GM18517 (cell line): ENCODE measurements around the gene KRT74.

Experiments used
- ATAC-seq: cut with Tn5 transposase; IDR thresholded peaks from one replicate; pipeline ENCODE4 v1.9.1; 2021; ENCODE audit warnings: mild to moderate bottlenecking, moderate library complexity; ENCODE audit not compliant: unreplicated experiment

The KRT74 gene

DNA sequence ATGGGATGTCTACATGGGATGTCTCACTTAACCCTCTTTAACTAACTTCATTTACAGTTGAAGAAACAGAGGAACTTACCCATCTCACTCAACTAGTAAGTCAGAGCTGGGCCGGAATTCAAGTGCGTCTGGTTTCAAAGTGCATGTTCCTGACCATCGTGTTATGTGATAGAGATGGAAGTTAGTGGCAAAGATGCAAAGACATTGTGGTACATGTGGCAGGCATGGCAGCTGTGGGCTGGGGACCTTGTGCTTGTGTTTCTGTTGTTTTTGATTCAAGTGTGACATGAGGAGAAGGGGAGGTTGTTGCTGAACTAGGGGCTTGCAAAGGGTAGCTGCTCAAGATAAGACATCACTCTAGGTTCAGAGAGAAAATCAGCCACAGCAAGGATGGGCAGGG lies 2.3 kb upstream of the KRT74 start:
- ATAC-seq = no peak

- no peak for ATAC-seq
These were observed 1.6 kb upstream of the KRT74 start for GRCh38 chr12:52575256-52575655.

DNA sequence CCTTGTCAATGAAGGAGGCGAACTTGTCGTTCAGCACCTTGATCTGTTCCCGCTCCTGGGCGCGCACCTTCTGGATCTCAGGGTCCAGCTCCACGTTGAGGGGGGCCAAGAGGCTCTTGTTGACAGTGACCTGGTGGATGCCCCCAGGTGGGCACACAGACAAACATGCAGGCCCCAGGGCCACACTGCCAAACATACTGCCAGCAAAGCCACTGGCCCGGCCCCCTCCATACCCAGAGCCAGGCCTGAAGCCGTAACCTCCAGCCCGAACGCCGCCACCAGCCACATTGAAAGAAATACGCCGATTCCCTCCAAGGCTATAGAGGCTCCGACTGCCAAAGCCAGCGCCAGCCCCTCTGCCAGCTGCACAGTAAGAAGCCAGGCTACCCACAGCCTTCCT lies 337 bp downstream of the KRT74 start:
- no peak for ATAC-seq

GRCh38 chr12:52570511-52570910 lies 3.1 kb downstream of the KRT74 start:
- no peak for ATAC-seq

GRCh38 chr12:52568111-52568510 lies 5.5 kb downstream of the KRT74 start:
- no peak for ATAC-seq

DNA sequence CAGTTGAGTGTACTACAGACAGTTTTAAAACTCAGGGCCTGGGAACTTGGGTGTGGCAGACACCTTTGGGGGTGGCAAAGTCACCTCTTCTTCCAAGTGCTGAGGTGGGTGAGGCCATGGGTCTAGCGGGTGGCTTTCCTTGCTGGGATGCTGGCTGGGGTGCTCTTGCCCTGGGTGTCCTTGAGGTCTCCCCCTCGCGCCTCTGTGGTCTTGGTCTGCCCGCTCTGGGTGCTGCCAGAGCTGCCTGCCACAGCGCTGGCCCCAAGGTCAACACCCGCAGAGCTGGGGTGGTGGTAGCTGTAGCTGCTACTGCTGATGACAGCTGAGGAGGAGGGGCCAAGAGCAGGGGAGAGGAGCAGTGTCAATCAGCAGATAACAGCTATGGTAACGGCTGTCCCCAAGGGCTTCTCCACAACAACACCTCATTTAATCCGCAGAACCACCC lies 6.8 kb downstream of the KRT74 start:
- no peak for ATAC-seq

DNA sequence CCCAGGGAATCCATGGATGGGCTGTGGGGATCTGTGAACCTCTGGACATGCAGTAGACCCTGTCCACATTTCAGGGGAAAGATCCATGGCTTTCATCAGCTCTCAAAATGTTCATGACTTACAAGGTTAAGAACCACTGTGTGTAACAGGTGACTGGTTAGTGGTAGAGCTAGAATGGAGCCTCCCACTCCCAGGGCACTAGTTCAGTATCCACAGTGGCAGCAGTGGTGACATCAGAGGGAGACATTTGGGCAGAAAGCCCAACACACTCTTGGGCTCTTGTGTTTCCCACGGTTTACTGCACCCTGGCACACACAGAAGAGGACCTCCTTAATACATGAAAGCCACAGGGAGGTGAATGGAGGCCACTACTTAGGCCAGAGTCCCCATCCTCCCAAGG lies 9.1 kb downstream of the KRT74 start:
- no peak for ATAC-seq

DNA sequence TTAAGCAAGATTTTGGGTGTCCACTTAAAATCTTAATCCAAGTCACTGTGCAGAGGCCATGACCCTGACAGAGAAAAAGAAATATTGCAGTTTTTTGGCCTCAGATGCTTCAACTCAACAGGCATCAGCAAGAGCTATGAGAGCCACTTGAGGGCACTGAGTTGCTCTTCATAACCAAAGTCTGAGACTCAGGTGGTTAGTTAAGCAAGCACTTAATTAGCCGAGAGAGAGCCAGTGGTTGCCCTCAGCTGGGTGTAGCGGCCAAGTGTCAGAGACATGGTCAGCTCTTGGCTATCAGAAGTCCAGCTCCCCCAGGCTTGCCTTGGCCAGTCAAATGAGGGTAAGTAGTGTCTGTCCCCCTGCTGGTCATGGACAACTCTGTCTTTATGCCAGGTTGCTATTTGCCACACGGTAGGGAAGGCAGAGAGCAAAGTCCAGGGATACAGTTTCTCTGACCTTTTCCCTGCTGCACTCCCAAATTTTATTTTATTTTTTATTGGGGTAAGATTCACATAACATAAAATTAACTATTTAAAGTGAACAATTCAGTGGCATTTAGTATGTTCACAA lies 11.7 kb downstream of the KRT74 start:
- no peak for ATAC-seq

DNA sequence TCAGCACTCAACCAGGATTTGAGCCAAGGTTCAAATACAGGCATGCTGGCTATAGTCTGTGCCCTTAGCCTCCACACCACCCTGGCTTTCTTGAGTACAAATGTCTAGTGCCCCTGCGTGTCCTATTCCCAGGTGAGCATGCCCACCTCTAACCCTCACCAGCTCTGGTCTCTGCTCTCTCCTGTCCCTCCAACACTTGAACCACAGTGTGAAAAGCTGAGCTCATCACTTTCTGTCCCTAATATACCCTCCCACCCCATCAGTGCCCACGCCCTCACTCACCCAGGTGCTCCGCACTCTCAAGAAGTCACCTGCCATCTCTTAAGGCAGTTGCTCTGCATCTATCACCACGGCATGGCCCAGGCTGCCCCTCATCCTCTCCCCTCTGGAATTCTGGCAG lies 13.7 kb downstream of the KRT74 start:
- ATAC-seq = no peak

DNA sequence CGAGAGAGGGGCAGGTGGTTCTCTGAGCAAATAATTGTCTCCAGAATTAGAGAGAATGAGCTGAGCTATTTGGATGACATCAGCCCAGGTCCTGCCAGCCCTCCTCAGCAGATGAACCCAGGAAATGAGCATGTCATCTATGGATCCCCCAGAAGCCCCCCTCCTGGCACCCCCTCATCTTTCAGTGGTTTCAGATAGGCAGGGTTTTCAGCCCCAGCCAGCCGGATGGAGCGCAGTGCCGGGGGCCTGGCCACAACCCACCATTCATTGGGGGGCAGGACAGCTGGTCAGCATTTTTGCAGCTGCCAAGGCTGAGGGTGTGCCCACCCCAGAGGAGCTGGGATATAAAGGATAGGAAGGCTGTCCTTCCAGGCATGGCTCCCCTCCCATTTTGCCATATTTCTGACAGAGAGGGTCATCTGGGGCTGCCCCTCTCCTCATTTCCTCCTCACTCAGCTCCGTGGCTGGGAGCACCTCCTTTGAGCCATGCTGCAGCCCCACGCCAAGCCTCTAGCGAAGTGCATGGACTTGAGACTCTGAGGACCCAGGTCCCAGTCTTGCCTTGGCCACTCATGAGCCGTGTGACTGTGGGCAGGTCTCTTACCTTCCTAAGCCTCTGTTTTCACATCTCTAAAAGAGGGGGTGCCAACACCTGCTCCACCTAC lies 14.7 kb downstream of the KRT74 start:
- no peak for ATAC-seq

DNA sequence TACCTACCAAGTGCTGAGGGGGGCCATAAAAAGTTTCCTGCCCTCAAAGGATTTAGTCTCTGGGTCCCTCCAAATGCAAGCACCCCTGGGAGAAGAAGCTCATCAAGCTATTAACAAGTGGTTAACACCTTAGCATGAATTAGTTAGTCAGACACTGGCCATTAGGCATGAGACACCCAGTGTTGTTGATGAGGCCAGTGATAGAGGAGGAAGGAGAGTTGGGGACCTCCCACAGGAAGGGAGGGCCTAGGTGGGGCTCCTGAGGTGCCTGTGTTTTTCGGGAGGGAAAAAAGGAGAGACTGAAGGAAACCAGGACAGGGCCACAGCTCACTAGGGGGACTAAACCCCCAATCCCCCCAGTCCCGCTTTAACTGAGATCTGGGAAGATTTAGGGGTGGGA lies 16.2 kb downstream of the KRT74 start:
- no peak for ATAC-seq

GRCh38 chr12:52555577-52555976 lies 18.1 kb downstream of the KRT74 start:
- no peak for ATAC-seq

DNA sequence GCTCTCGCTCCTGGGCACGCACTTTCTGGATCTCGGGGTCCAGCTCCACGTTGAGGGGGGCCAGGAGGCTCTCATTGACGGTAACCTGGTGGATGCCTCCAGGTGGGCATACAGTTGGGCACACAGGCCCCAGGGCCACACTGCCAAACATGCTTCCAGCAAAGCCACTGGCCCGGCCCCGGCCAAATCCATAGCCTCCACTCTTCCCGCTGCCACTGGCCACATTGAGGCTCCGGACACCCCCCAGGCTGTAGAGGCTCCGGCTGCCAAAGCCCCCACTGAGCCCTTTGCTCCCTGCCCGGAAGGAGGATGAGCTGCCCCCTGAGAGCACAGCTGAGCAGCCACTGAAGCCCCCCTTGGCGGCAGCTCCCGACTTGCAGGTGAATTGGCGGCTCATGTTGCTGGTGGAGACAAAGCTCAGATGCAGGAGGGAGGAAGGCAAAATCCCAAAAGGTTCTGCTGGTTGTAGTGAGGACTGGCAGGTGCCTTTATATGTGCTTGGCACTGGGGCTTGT lies 20.9 kb downstream of the KRT74 start, which contains the start of gene KRT71:
Gene KRT71, minus strand, starts transcription at position 465 of the 515 bp plus-strand sequence. Its CDS starts 68 bp downstream, at position 397.
- no peak for ATAC-seq

GRCh38 chr12:52552055-52552454 lies 21.6 kb downstream of the KRT74 start:
- no peak for ATAC-seq

DNA sequence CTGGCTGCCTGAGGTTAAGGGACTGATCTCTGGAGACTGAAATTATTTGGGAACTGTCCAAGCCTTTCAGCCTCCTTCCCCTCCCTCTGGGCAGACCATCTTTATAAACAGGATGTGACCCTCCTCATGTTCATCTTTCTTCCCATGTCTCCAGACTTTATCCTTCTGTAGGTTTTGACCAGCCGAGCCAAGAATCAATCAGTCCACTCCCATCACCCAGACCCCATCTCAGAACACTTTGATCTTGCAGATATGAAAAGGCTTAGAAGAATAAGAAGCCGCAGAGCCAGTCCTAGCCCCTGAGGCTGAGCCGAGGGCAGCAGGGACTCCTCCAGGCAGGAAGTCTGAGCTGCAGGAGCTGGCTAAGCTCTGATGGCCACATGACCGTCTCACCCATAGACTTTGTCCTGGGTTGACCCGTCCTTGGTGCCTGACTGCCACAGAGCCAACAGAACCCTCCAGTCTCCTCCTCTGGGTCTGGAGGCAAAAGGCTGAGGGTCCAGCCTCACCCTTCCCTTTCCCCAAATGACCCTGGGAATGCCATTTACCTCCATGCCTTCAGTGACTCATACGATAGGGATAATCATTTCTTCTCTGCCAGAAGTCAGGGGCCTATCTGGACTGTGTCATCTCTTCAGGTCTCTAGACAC lies 22.3 kb downstream of the KRT74 start:
- no peak for ATAC-seq

GRCh38 chr12:52546126-52546525 lies 27.5 kb downstream of the KRT74 start:
- no peak for ATAC-seq

DNA sequence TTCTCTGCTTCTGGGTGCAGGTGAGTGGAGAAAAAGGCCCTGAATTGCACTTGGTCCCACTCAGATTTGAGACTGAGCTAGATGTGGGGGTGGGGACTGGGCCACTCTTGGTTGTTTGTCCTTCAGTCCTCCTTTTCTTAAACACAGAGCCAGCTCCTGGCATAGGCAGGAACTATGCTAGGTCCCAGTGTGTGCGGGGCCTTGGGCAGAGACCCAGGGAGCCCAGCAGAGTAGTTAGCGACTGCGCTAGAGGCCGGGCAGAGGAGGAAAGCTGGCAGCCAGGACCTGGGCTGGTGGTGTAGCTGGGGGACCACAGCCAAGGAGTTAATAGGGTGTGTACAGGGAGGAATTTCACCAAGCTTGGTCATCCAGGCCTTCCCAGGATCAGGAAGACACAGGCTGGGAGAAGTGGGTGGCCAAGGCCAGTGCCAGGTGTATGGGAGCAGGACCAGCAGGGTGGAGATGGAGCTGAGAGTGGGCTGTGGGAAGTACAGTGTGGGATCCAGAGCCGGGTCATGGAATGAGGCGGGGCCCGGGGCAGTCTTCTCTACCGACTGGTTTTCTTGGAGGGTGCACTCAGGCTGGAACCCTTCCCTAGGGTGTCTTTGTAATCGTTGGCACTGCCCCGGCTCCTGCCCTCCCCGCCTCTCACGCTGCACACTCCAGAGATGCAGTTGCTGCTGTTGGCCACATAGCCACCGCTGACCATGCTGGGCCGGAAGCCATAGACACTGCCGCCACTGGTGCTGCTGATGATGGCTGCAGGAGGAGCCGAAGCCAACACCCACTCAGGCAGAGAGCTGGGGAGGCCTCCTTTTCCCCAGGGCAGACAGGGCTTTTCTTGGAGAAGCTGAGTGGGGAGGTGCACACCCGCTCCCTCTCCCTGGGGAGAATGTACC lies 29.4 kb downstream of the KRT74 start:
- ATAC-seq = no peak

DNA sequence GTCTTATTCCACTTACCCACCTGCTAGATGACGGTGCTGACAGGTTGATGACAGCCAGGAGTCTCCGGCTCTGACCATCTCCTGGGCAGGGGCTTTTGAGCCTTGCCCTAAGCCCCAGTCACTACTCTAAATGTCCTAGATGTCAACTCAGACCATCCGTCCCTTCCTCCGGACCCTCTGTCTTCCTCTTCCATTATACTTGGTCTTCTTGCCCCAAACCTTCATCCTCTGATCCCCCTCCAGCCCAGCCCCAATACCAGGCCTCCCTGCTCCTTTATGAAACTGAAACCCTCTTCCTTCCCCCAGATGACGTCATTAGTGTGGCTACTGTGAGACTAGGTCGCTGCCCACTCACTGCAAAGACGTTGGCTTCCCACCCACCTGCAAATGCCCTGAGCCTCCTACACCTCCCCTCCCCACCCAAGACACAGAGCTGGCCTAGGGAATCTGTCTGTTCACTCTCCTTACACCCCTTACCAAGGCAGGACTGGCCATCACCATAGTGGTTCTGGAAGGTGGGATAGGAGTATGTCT lies 30.8 kb downstream of the KRT74 start:
- ATAC-seq = no peak

- ATAC-seq = no peak
These were observed 31.5 kb downstream of the KRT74 start for GRCh38 chr12:52542157-52542556.

GRCh38 chr12:52541709-52542108 lies 31.9 kb downstream of the KRT74 start:
- no peak for ATAC-seq

DNA sequence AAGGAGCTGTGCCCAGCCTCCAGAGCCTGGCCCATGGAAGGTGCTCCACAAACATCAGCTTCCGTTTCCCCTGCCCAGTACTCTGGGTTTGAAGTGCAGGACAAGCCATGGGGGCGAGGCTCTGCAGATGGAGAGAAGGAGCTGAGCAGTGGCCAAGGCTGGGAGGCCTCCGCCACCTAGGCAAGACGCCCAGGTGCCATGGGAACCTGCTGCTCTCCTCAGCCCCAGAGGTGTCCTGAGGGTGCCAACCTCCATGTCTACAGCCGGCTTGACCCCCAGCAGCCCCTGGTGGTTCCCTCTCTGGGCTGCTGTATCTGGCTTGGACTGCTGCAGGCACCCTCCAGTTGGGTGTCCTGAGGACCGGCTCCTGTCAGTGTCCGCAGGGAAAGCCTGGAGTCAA lies 33.1 kb downstream of the KRT74 start:
- no peak for ATAC-seq
